DND-41 (cell line): Measurements from ENCODE around the gene C4orf36.

Experiments used
- ATAC-seq: fragments of 200-7000 bp; cut with Tn5 transposase; 3 replicates; pipeline ENCODE4 v1.9.1; 2021; ENCODE audit warnings: low read depth; ENCODE audit not compliant: insufficient read depth
- DNase-seq: peaks from one replicate; pipeline ENCODE4 v3.0.0-alpha.2; 2020
- H2AFZ ChIP-seq: 2 replicates; pipeline ENCODE4 v1.6.0; 2012; ENCODE audit warnings: low read depth, low read length
- H3K27ac ChIP-seq: 2 replicates; pipeline ENCODE4 v1.5.1; 2012; ENCODE audit warnings: low read length, inconsistent platforms
- H3K27me3 ChIP-seq: fragments of 200-600 bp; sonication (generic); 2 replicates; pipeline ENCODE4 v1.6.0; 2012; ENCODE audit warnings: low read length, mild to moderate bottlenecking, inconsistent platforms; ENCODE audit not compliant: insufficient read depth, poor library complexity
- H3K36me3 ChIP-seq: 2 replicates; pipeline ENCODE4 v1.5.1; 2012; ENCODE audit warnings: low read length, inconsistent platforms; ENCODE audit not compliant: insufficient read depth
- H3K4me1 ChIP-seq: 2 replicates; pipeline ENCODE4 v1.5.1; 2012; ENCODE audit warnings: mild to moderate bottlenecking, low read length; ENCODE audit not compliant: insufficient read depth
- H3K4me2 ChIP-seq: 2 replicates; pipeline ENCODE4 v1.6.0; 2012; ENCODE audit warnings: mild to moderate bottlenecking, moderate library complexity, low read length, inconsistent platforms; ENCODE audit not compliant: insufficient read depth
- H3K4me3 ChIP-seq, 2 experiments: fragments of 200-600 bp in 1 of 2; shearing (Covaris generic) in 1 of 2; 2 replicates each; pipeline ENCODE4 v1.5.1; 2012 to 2016; ENCODE audit warnings: inconsistent platforms in 2 of 2, low read length in 2 of 2, mild to moderate bottlenecking in 2 of 2, low read depth in 1 of 2, moderate library complexity in 1 of 2
- H3K79me2 ChIP-seq: 2 replicates; pipeline ENCODE4 v1.6.0; 2012; ENCODE audit warnings: low read length, inconsistent platforms; ENCODE audit not compliant: insufficient read depth
- H3K9ac ChIP-seq: 2 replicates; pipeline ENCODE4 v1.6.0; 2012; ENCODE audit warnings: low read depth, mild to moderate bottlenecking, inconsistent platforms, low read length, moderate library complexity
- H3K9me3 ChIP-seq: 2 replicates; pipeline ENCODE4 v1.5.1; 2012; ENCODE audit warnings: low read length, moderate library complexity, mild to moderate bottlenecking, inconsistent platforms; ENCODE audit not compliant: insufficient read depth, severe bottlenecking
- H4K20me1 ChIP-seq: 2 replicates; pipeline ENCODE4 v1.6.0; 2012; ENCODE audit warnings: low read length; ENCODE audit not compliant: insufficient read depth
- EZH2 ChIP-seq: IDR thresholded peaks from 3 replicates; pipeline ENCODE4 v1.6.1; 2012; ENCODE audit warnings: borderline replicate concordance, low read depth, mild to moderate bottlenecking, moderate library complexity, low read length, inconsistent platforms; ENCODE audit not compliant: severe bottlenecking
- TF ChIP-seq, protein P1 (sequence below): IDR thresholded peaks from 2 replicates; pipeline ENCODE4 v1.5.1; 2012; ENCODE audit warnings: borderline replicate concordance, low read length, moderate library complexity, mild to moderate bottlenecking; ENCODE audit not compliant: poor library complexity, severe bottlenecking; ENCODE audit errors: extremely low read depth

C4orf36 gene

GRCh38 chr4:86901864-86902263 is 9.6 kb upstream of the C4orf36 start:
- Histone ChIP-seq H3K4me3 (no peak overlapping the region), H3K79me2 (no peaks in the 10 kb centered on the region), H4K20me1 (no peaks in the 10 kb centered on the region), H3K27ac (no peak overlapping the region), H3K36me3 (no peaks in the 10 kb centered on the region), H3K27me3 (no peaks in the 10 kb centered on the region), H2AFZ (no peak overlapping the region), H3K9me3 (no peaks in the 10 kb centered on the region), H3K4me1 (no peaks in the 10 kb centered on the region), H3K9ac (no peak overlapping the region), H3K4me2 (no peak overlapping the region)
- ATAC-seq (no peak), DNase-seq (no peak)
- TF ChIP-seq EZH2, result no peak
- TF ChIP-seq, protein P1, sequence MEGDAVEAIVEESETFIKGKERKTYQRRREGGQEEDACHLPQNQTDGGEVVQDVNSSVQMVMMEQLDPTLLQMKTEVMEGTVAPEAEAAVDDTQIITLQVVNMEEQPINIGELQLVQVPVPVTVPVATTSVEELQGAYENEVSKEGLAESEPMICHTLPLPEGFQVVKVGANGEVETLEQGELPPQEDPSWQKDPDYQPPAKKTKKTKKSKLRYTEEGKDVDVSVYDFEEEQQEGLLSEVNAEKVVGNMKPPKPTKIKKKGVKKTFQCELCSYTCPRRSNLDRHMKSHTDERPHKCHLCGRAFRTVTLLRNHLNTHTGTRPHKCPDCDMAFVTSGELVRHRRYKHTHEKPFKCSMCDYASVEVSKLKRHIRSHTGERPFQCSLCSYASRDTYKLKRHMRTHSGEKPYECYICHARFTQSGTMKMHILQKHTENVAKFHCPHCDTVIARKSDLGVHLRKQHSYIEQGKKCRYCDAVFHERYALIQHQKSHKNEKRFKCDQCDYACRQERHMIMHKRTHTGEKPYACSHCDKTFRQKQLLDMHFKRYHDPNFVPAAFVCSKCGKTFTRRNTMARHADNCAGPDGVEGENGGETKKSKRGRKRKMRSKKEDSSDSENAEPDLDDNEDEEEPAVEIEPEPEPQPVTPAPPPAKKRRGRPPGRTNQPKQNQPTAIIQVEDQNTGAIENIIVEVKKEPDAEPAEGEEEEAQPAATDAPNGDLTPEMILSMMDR, result no peak

DNA sequence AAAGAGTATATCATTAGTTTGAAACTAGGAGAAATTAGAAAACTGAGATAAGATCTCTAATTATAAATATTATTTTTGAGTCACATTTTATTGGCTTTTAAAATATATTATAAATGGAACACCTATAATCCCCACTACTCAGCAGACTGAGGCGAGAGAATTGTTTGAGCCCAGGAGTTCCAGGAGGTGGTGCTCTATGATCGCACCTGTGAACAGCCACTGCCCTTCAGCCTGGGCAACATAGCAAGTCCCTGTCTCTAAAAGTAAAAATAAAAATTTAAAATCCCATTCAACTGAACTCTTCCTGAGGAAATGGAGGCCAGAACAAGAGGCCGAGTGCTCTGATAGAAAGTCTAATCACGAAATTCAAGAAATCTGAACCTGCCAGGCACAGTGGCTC is 6.3 kb upstream of the C4orf36 start:
- H3K4me1 ChIP-seq, result no peaks in the 10 kb centered on the region
- DNase-seq, result no peak
- no peaks in the 10 kb centered on the region for H4K20me1 ChIP-seq
- H2AFZ ChIP-seq, result no peak overlapping the region
- H3K9me3 ChIP-seq, result no peaks in the 10 kb centered on the region
- no peak overlapping the region for H3K27ac ChIP-seq
- no peaks in the 10 kb centered on the region for H3K79me2 ChIP-seq
- H3K4me3 ChIP-seq, result no peak overlapping the region
- H3K27me3 ChIP-seq, result no peaks in the 10 kb centered on the region
- no peaks in the 10 kb centered on the region for H3K36me3 ChIP-seq
- no peak overlapping the region for H3K9ac ChIP-seq
- no peak overlapping the region for H3K4me2 ChIP-seq
- TF ChIP-seq EZH2, result no peak
- TF ChIP-seq, protein P1, result no peak
- no peak for ATAC-seq

DNA sequence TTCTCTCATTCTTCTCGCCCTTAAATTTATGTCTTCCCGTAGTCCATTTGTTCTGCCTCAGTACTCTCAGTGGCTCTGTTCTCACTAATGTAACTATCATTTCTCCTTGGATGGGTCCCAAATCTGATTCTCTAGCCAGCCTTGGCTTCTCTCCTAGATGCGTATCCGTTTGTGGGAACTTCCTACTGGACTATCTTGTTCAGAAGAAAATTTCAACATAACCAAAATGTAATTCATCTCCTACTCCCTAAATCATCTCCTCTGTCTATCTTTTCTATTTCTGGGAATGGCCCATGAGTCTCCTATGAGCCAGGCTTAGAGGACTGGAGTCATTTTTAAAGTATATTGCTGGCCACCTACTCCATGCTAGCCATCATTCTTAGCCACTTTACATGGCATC is 4.4 kb upstream of the C4orf36 start:
- H3K27ac ChIP-seq, result no peak overlapping the region
- no peak for DNase-seq

More for the DNA sequence above, 4.4 kb upstream of the C4orf36 start:
- H3K4me2 ChIP-seq, result no peak overlapping the region
- no peak overlapping the region for H2AFZ ChIP-seq
- peaks cover 14% of the 10 kb centered on the region for H3K4me1 ChIP-seq
- TF ChIP-seq, protein P1, result no peak
- TF ChIP-seq EZH2, result no peak
- no peaks in the 10 kb centered on the region for H3K36me3 ChIP-seq
- ATAC-seq, result no peak
- no peak overlapping the region for H3K9ac ChIP-seq
- no peaks in the 10 kb centered on the region for H3K79me2 ChIP-seq
- H3K27me3 ChIP-seq, result peaks cover 11% of the 10 kb centered on the region
- H3K4me3 ChIP-seq, result no peak overlapping the region
- no peaks in the 10 kb centered on the region for H4K20me1 ChIP-seq
- H3K9me3 ChIP-seq, result no peaks in the 10 kb centered on the region
